Panc1 (cell line): ENCODE data around the gene BARHL1.

Source experiments
- CTCF ChIP-seq: fragments of 450-650 bp; IDR thresholded peaks from 2 replicates; pipeline ENCODE4 v1.5.1; 2017; ENCODE audit warnings: mild to moderate bottlenecking
- POLR2AphosphoS5 ChIP-seq: IDR thresholded peaks from 2 replicates; pipeline ENCODE4 v1.6.1; 2012; ENCODE audit warnings: mild to moderate bottlenecking, low read depth, low read length, moderate library complexity
- TCF7L2 ChIP-seq: IDR thresholded peaks from 2 replicates; pipeline ENCODE4 v1.6.1; 2011; ENCODE audit warnings: mild to moderate bottlenecking, low read depth, low read length, inconsistent platforms

GRCh38 chr9:132582786-132583583 is 579 bp downstream of the BARHL1 start:
- TF ChIP-seq CTCF = no peak
- TF ChIP-seq POLR2AphosphoS5 = no peak
- TF ChIP-seq TCF7L2 = no peak
